NCI-H524 (cell line): ENCODE measurements around the gene ELMO1.

Source experiments
- DNase-seq, 2 experiments: peaks; one replicate each; lab custom pipeline; 2025; lab: John Stamatoyannopoulos, UW

The ELMO1 gene

DNA sequence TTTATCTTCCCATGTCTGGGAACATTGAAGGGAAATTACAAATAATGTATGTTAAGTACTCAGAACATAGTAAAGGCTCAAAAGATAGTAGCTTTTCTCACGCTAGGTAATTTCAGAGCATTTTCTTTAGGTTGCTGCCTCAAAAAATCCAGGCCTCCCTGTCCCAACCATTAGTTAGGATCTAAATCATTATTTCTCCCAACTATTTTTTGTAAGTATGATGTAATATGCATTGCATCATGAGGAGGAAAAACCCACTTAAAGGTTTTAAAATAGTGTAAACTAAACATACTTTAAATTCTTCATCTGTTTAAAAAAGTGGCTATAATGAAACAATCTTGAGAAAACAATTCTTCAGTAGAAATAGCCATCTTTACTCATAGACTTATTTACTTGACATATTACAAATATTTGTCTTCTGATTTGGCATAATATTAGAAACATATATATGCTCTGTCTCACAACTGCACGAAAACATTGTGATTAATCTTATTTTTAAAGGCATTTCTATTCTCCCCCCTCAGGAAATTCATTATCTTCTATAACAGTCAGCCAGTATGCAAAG, 329.3 kb downstream of the ELMO1 start:
- no peak for DNase-seq

DNA sequence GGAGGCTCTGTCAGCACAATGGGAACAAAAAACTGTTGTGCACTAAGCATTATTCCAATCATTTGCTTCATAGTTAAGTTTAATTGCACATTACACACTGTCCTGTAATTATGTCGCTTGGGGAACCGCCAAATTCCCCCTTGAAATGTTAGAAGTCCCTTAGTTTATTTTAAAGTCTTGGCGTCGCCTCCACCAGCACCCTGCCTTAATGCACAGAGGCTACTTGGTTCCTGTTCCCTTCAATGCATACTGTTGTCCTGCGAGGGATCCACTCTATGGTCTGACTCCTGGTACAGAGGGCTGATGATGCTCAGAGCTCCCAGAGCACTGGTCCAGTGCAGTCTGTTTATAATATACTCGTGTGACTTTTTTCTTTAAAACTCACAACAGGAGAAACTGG, 330.7 kb downstream of the ELMO1 start:
- no peak for DNase-seq

- DNase-seq: no peak
Observed at GRCh38 chr7:37117292-37117691, 331.4 kb downstream of the ELMO1 start.

DNA sequence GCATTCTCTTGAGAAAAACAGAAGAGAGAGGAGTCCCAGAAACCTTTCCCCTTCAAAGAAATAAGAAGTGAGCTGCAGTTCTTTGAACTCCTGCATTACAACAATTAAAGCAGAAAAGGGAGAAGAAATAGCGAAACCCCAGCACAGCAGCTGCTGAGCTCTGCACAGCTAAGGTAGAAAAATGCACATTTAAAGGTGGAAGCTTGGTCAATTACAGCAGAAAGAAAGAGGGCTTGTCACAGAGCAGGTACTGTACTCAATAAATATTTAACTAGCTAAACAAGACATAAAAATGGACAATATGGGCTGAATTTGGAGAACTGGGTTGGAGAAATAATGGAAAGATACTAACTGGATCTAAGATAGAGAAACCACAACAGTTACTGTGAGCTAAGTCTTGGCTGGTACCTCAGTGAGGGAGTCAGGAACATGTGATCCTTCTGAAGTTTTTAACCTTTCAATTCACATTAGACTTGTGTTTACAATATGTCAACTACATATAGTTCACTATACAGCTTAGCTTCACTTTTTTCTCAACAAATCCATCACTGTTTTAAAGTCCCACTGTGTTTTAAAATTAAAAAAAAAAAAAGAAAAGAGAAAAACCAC, 332.5 kb downstream of the ELMO1 start:
- DNase-seq: no peak

DNA sequence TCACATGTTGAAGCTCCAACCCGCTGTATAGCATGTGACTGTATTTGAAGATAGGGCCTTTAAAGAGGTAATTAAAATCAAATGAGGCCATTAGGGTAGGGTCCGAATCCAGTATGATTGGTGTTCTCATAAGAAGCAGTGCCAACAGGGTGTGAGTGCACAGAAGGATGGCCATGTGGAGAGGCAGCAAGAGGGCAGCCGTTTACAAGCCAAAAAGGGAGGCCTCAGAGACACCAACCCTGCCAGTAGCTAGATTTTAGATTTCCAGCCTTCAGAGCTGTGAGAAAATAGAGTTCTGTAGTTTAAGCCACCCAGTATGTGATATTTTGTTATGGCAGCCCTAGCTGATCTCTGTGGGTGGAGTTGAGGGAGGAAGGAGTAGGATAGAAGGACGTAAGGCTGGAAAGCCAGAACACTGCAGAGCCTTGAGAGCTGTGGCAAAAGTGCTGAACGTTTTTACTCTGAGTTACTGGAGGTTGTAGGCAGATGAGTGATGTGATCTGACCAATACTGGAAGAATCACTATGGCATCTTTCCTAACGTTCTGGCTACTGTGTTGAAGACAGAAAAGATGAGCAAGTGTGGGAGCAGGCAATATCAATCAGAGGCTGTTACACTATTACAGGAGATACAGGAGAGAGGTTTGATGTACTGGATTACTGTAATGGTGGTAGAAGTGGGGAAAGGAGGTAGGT, 334.9 kb downstream of the ELMO1 start:
- no peak for DNase-seq

GRCh38 chr7:37112876-37113275, 335.8 kb downstream of the ELMO1 start:
- DNase-seq: no peak

DNA sequence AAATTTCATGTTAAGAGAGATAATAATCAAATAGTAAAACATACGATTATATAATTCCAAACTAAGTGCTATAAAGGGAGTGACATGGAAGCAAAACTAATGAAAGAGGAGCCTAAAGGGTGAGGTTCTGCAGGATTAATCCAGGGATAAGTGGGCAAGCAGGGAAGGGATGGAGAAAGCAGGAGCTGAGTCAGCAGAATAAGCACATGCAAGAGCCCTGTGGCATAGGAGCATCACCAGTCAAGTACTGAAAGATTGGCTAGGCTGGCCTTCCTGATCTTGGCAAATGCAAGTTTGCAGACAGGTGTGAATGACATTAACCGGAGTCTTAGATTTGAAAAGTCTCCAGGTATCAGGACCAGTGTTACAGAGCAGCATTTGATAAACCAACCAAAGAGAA, 336.4 kb downstream of the ELMO1 start:
- no peak for DNase-seq

GRCh38 chr7:37111459-37111858, 337.2 kb downstream of the ELMO1 start:
- no peak for DNase-seq

- no peak for DNase-seq
Observed at GRCh38 chr7:37110660-37111424, 337.8 kb downstream of the ELMO1 start.

GRCh38 chr7:37109843-37110242, 338.8 kb downstream of the ELMO1 start:
- no peak for DNase-seq

- DNase-seq: no peak
Observed at GRCh38 chr7:37109016-37109683, 339.5 kb downstream of the ELMO1 start.

GRCh38 chr7:37108615-37109014, 340.0 kb downstream of the ELMO1 start:
- no peak for DNase-seq

- DNase-seq: no peak
Observed at GRCh38 chr7:37107047-37107750, 341.5 kb downstream of the ELMO1 start.

DNA sequence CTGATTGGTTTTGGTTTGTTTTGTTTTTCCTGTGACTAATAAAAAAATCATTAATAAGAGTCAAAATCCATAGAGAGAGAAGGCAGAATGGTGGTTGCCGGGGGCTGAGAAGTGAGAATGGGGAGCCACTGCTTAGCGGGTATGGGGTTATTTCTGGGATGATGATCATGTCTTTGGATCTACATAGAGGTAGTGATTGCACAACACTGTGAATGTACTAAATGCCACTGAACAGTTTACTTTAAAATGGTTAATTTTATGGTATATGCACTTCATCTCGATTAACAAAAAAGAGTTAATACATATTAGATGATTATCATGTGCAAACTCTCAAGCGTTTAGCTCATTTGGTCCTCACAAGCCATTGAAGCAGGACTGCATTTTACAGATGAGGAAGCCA, 342.9 kb downstream of the ELMO1 start:
- DNase-seq: no peak

DNA sequence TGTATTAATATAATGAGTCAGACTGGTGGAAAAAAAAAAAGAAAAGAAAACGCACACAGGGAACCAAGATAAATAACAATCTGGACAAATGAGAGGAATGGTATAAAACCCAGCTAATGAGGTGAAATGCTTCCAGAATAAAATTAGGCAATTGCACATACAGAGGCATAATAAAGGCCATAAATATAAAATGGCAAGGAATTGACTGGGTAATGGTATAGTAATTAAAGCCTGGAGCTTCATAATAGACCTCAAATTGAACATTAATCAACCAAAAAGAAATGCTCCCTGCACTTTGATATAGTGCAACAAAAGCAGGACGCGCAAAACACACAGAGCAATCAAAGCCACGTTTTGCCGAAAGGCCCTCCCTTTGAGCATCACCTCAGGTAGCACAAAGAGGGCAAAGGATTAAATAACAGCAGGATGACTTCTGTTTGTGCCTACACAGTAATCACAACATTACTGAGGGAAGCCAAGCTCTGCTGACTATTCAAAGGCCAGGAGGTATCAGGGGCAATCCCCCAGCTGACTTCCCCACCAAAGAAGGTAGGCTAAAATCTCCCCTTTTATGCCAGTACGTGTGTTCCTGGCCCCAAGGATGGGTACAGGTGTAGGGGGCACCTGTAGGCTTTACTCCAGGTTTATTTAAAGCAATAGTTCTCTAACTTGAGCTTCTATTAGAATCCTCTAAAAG, 343.7 kb downstream of the ELMO1 start:
- no peak for DNase-seq

DNA sequence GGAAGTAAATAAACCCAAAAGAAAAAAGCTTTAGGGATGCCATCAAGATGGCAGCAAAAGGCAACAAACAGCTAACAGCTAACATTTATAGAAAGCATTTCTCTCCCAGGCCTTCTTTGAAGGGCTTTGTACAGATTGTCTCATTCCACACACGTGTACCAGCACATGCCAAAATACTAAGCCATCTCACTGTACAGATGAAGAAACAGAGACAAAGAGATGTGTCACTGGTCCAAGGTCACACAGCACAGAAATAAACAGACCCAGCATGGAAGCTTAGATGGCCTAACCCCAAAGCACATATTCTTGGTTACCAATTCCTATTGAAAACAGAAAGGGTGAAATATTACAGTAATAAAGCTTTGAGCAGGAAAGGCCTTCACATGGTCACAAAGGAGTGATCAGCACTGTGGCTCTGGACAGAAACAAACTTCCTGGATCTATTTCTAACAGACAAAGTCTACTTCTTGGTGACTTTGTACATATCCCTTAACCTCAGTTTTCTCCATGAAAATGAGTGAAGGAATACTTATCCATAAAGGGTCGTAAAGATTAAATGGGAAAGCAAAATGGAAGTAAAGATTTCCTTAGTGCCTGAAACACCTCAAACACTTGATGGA, 346.0 kb downstream of the ELMO1 start:
- DNase-seq: no peak

GRCh38 chr7:37100735-37101331, 347.8 kb downstream of the ELMO1 start:
- DNase-seq: no peak

- no peak for DNase-seq
Observed at GRCh38 chr7:37098762-37099161, 349.9 kb downstream of the ELMO1 start.

- DNase-seq: no peak
Observed at GRCh38 chr7:37097983-37098382, 350.7 kb downstream of the ELMO1 start.

DNA sequence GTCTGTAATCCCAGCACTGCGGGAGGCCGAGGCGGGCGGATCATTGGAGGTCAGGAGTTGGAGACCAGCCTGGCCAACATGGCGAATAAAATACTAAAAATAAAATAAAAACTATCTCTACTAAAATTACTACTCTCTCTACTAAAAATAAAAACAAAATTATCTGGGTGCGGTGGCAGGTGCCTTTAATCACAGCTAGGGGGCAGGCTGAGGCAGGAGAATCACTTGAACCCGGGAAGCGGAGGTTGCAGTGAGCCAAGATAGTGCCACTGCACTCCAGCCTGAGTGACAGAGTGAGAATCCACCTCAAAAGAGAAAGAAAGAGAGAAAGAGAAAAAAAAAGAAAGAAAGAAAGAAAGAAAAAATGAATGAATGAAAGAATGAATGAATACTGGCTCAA, 351.4 kb downstream of the ELMO1 start:
- no peak for DNase-seq
